HK-2 (cell line): ENCODE results near the gene TRMT112.
A peak's percentile ranks its signal among the peaks of the same experiment; 100 is the strongest.
"Not testable (repeated sequence)": the region's sequence is repeated elsewhere in the genome, so short reads cannot be mapped to it uniquely, and the experiment has no call there.

ENCODE experiments used
- DNase-seq: peaks from one replicate; pipeline ENCODE4 v3.0.0-alpha.2; 2018; ENCODE audit not compliant: unreplicated experiment

Gene TRMT112

GRCh38 chr11:64312947-64313346 lies 4.4 kb downstream of the TRMT112 start:
- no peak for DNase-seq

DNA sequence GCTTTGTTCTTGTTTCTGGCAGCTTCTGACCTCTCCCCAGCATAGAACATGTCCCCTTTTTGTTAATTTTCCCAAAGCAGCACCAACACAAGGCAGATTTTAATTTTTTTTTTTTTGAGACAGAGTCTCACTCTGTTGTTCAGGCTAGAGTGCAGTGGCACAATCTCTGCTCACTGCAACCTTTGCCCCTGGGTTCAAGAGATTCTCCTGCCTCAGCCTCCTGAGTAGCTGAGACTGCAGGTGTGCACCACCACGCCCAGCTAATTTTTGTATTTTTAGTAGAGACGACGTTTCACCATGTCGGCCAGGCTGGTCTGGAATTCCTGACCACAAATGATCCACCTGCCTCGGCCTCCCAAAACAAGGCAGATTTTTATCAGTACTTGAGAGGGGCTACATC lies 9.6 kb downstream of the TRMT112 start:
- DNase-seq = not testable (repeated sequence)

DNA sequence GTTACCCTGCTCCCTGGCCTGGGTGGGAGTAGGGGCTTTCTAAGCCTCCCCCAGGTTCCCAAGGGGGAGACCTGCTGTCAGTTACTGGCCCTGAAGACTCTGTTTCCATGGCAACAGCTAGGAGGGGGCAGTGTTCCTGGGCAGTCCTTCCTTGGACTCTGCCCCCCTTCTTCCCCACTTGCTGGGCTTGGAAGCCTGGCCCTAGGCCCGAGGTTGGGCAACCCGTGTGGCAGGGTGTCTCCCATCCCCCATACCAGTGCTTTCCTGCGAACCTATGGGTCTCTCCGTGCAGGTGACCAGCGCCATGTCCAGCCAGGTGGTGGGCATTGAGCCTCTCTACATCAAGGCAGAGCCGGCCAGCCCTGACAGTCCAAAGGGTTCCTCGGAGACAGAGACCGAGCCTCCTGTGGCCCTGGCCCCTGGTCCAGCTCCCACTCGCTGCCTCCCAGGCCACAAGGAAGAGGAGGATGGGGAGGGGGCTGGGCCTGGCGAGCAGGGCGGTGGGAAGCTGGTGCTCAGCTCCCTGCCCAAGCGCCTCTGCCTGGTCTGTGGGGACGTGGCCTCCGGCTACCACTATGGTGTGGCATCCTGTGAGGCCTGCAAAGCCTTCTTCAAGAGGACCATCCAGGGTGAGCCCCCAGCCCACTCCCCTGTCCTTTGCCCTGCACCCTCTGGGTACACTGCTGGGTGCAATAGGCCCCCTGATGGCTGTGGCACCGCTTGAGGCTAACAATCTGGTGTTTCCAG lies 10.3 kb downstream of the TRMT112 start:
- DNase-seq = no peak

DNA sequence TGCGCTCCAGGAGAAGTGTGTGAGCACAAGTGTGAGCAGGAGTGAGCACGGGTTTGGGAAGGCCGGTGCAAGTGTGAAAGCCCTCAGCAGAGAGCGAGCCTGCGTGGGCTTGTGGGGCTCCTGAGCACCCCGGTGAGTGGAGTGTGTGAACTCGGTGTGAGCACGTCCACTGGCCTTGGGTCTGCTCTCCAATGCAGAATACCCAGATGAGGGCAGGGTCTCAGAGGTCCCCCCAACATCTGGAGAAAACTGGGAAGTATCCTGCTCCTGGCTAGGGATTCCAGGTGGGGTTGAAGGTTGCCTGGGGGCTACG lies 10.8 kb downstream of the TRMT112 start:
- DNase-seq = no peak

DNA sequence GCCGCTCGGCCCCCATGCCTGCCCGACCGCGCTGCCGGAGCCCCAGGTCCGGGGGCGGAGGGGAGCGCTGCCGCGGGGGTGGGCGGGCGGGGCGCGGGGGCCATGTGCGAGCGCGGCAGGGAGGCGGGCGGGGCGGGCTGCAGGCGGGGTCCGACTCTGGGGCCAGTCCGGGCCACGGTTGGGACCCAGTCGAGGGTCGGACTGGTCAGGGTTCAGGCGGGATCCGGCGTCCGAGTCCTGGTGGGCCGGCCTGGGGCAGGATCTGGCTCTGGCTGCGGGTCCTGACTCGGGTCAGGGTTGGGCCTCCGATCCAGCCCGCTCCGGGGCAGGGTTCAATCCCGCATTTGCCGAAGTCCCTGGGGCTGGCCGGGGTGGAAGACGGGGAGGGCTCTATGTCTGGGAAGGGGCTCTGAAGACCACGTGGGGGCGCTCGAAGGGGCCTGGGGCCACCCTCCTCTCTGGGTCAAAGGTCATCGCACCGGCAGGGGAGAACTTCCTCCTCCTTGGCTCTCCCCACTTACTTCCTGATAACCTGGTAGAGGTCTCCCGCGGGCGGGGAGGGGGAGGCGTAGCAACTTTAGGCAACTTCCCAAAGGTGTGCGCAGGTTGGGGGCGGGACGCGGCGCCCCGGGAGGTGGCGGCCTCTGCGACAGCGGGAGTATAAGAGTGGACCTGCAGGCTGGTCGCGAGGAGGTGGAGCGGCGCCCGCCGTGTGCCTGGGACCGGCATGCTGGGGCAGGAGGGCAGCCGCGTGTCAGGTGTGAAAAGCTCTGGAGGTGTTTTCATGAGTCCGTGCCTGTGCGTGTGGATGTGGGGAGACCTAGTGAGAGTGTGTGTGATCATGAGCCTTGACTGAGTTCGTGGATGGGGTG lies 11.4 kb downstream of the TRMT112 start:
- DNase-seq = peak; percentile 63

- DNase-seq = peak; percentile 97
Observed at GRCh38 chr11:64305075-64305690, 12.2 kb downstream of the TRMT112 start, which contains the start of gene ESRRA. Gene ESRRA, plus strand, starts transcription at chr11:64305524. Its CDS starts 1,656 bp downstream, at chr11:64307180.

DNA sequence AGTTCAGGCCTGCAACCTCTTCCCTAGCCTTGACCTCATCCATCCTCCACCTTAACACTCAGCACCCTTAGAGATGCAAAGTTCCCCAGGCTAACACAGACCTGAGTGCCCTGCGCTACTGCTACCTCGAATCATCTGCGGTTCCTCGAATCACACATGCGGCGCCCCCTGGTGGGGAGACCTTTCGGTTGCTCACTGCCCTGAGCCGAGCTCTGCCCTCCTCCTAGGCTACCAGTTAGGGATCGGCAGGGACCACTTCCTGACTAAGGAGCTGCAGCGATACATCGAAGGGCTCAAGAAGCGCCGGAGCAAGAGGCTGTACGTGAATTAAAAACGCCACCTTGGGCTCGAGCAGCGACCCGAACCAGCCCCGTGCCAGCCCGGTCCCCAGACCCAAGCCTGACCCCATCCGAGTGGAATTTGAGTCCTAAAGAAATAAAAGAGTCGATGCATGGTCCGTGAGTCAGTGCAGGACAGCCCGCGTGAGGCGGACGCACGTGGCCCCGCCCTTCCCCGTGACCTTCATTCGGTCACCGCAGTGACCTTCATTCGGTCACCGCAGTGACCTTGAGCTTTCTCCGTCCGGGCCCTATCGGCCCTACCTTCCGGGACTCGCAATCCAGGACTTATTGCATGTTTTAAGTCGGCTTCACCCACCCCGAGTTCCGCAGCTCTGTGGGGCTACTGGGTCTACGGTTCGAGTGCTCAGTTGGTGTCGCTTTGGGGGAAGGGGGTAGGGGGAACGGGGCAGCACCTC lies 12.9 kb downstream of the TRMT112 start:
- DNase-seq = peak; percentile 91

GRCh38 chr11:64304032-64304315 lies 13.4 kb downstream of the TRMT112 start:
- no peak for DNase-seq

GRCh38 chr11:64303109-64304031 lies 14.0 kb downstream of the TRMT112 start:
- DNase-seq = no peak

DNA sequence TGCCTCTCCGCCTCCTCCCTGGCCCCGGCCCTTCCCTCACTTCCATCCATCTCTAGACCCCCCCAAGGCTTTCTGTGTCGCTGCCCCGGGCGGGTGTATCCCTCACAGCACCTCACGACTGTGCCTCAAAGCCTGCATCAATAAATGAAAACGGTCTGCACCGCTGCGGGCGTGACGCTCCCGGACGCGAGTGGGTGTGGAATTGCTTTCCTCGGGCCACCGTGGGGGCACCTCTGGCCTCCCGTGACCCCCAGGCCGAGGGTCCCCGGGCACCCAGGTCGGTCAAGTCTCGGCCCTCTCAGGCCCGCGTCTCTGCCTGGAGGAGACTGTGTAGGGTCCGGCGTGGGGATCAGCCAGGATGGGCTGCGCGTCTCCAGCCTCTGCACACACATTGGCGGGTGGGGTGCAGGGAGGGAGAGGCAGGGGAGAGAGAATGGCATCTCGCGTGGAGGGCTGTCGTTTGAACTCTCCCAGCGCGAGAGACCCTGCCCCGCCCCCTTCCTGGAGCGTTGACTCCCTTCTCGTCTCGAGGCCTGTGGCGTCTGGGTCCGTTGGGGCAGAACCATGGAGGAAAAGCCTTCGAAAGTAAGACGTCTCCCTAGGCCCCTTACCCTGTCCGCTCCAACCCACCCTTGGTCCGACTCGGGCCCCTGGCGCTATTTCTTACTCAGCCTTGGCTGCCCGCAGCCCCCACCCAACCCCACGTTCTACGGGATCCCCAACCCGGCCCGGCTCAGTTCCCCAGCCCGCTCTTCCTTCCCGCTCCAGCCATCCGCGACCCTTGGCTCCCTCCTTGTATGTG lies 17.3 kb downstream of the TRMT112 start, which contains the start of gene CATSPERZ:
TSS of gene CATSPERZ (plus strand) at position 512 of the 802 bp plus-strand sequence. CDS start at position 565, 53 bp downstream.
- no peak for DNase-seq

DNA sequence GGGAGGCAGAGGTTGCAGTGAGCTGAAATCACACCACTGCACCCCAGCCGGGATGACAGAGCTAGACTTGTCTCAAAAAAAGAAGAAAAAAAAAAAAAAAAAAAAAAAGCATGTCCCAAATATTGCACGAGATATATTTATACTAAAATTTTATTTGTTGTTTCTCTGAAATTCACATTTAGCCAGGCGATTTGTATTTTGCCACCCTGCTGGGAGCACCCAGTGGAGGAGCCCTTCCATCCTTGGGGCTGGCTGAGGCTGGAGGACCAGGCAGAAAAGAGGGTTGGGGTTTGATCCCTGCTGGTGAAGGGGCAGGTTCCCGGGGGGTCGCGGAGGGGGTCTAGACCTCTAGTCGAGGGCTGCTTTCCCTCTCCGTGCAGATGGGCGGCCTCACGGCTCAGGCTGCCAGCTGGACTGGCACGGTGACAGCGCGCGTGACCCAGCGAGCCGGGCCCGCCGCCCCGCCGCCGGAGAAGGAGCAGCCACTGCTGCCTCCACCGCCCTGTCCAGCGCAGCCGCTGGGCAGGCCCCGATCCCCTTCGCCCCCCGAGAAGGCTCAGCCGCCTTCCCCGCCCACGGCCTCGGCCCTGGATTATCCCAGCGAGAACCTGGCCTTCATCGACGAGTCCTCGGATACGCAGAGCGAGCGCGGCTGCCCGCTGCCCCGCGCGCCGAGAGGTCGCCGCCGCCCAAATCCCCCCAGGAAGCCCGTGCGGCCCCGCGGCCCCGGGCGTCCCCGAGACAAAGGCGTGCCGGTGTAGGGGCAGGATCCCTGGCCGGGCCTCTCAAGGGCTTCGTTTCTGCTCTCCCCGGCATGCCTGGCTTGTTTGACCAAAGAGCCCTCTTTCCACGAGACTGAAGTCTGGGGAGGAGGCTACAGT lies 18.2 kb downstream of the TRMT112 start:
- no peak for DNase-seq

DNA sequence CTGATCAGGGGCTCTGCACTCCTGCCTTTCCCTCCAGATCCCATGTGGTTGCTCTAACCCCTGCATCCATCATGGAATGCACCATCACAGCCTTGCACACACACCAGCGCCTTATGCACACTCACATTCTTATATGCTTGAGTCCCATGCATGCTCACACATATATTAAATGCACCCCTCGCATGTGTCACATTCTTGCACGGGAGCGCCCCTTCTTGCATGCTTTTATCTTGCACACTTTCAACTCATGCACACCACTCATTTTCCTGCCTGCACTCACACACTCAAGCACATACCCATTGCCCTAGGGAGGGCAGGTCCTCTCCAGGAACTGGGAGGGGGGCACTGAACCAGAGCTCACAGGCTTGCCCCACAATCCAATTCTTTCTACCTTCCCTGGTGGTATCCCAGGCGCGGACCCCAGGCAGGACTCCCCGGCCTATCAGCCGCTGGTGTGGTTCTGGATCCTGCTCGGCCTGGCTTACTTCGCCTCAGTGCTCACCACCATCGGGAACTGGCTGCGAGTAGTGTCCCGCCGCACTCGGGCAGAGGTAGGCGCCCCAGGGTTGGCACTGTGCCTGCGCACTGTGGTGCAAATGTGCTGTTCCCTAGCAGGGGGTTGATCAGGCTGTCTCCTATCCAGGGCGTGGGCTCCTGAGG lies 19.5 kb downstream of the TRMT112 start:
- DNase-seq = no peak

DNA sequence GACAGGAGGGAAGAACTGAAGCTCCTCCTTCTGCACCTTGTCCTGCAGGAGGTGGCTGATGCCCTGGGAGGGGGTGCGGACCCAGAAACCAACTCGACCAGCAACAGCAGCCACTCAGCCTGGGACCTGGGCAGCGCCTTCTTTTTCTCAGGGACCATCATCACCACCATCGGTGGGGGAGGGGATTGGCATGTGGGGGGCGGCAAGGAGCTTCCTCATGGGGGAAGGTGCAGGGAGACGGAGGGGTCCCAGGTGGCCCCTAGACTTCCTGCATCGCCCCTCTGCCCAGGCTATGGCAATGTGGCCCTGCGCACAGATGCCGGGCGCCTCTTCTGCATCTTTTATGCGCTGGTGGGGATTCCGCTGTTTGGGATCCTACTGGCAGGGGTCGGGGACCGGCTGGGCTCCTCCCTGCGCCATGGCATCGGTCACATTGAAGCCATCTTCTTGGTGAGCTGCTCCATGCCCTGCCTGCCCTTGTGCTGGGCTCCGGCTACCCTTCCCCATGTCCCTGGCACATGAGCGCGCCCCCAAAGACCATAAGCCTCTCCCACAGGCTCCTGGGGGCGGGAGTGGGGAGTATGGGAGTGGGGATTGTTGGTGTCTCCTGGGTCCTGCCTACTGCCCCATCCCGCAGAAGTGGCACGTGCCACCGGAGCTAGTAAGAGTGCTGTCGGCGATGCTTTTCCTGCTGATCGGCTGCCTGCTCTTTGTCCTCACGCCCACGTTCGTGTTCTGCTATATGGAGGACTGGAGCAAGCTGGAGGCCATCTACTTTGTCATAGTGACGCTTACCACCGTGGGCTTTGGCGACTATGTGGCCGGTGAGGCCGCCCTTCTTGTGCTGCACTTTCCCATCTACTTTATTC lies 20.3 kb downstream of the TRMT112 start:
- no peak for DNase-seq

DNA sequence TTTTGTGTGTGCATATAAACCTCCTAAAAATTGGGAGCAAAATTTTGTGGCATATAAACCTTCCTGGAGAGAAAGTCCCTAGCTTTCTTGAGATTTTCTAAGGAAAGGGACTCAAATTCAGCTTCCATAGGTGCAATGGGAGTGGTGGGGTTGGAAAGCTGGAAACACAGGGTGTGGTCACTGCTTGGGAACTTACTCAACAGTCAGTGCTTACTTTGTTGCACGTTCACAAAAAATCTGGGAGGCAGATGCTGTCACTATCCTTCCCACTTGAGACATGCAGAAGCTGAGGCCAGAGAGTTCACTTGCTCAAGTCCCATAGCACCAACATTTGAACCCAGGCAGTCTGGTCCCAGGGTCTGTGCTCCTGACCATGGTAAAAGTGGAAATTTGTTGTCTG lies 21.1 kb downstream of the TRMT112 start:
- DNase-seq = no peak

DNA sequence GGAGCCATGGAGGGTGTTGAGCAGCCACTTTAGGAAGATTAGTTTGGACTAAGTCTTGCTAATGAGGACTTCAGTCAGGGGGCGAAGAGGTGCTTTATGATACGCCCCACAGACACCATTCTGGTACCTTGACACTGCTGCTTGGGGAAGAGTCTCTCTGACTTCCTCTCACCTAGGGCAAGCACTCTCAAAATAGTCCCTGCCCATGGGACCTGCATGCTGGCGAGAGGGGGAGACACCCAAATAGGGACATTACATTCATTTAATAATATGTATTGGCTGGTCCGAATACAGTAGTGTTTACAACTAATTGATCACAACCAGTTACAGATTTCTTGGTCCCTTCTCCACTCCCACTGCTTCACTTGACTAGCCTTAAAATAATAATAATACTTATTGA lies 21.6 kb downstream of the TRMT112 start:
- DNase-seq = no peak

- DNase-seq = no peak
Observed at GRCh38 chr11:64294774-64295173, 22.6 kb downstream of the TRMT112 start.

DNA sequence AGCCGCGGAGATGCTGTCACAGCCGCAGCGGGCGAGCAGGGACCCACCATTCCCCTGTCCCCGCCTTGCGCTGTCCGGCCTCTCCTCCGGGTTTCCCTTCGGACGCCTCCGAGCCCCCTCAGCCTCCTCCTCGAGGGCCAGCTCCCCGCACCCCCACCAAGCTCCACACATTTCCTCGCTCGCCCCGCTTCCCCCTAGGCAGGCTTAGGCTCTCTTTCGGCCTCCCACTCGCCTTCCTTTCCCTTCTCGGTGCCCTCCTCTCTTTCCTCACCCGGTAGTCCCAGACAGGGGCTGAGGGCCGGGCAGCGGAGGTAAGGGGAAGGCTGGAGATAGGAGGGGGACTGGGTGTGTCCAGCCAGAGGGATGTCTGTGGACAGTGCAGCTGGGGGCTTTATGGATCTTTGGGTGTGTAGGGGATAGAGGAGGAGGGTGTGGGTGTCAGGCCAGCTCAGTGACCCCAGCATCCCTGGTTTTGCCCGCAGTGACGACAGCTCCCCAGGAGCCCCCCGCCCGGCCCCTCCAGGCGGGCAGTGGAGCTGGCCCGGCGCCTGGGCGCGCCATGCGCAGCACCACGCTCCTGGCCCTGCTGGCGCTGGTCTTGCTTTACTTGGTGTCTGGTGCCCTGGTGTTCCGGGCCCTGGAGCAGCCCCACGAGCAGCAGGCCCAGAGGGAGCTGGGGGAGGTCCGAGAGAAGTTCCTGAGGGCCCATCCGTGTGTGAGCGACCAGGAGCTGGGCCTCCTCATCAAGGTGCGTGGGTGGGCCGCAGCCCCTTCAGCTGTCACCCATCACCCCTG lies 24.7 kb downstream of the TRMT112 start:
- no peak for DNase-seq
